IPS-18c (cell line): ENCODE data around the gene AP4S1.
"Not testable (repeated sequence)": the region's sequence is repeated elsewhere in the genome, so short reads cannot be mapped to it uniquely, and the experiment has no call there.

Experiments used
- H3K4me3 ChIP-seq: 2 replicates; pipeline ENCODE4 v1.7.0; 2013; ENCODE audit warnings: low read depth, mild to moderate bottlenecking, low read length, moderate library complexity; ENCODE audit not compliant: insufficient read depth
- H3K9me3 ChIP-seq: one replicate; pipeline ENCODE4 v1.6.1; 2013; ENCODE audit warnings: mild to moderate bottlenecking, low read length, moderate library complexity; ENCODE audit not compliant: control insufficient read depth, insufficient read depth

The AP4S1 gene, protein sequence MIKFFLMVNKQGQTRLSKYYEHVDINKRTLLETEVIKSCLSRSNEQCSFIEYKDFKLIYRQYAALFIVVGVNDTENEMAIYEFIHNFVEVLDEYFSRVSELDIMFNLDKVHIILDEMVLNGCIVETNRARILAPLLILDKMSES

DNA sequence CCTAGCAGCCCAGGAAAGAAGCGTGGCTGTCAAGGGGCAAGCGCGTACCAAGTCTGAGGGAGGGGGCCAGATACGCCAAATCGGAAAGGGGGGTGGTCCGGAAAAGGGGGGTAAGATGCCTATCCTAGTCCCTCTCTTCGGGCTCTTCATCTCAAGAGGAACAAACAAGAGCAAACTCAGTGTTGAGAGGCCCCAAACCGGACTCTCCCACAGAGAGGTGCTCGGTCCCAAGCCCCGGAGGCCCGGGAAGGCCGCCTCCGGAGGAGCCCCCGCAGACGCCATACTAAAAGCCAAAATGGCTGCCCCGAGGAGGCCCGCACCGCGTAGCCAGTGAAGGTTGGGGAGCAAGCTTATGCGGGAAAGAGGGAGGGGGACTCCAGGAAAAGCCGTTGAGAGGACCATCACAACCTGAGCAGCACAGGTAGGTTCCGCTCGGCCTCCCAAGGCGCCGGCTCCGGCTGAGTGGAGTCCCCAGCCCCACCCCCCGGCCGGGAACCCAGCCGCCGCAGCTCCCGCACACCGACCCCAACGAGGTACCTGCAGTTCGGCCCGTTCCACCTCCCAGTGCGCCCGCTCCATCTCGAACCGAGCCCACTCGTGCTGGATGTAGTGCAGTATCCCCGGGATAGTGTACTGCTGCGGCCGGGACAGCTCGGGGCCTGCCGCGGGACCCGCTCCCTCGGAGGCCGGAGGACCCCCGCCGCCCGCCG is at the start of gene AP4S1:
Gene AP4S1, plus strand, starts transcription at position 283 of the 710 bp plus-strand sequence. CDS start 40,548 bp downstream, outside the sequence.
- Histone ChIP-seq H3K9me3 (no peaks in the 10 kb centered on the region), H3K4me3 (peak within 1 kb of the TSS; percentile 96)

DNA sequence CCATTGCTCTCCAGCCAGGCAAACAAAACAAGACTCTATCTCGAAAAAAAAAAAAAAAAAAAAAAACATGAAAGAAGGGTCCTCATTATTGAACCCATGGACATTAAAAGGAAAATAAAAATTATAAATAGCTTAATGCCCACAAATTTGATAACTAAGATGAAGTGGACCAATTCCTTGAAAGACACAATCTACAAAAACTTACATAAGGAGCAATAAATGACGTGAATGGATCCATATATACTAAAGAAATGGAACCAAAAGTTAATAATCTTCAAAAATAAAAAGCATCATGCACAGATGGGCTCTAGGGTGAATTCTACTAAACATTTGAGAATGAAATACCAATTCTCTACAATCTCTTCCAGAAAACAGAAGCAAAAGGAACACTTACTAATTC is 47.7 kb upstream of the AP4S1 start:
- no peaks in the 10 kb centered on the region for H3K9me3 ChIP-seq
- H3K4me3 ChIP-seq, result no peak overlapping the region

DNA sequence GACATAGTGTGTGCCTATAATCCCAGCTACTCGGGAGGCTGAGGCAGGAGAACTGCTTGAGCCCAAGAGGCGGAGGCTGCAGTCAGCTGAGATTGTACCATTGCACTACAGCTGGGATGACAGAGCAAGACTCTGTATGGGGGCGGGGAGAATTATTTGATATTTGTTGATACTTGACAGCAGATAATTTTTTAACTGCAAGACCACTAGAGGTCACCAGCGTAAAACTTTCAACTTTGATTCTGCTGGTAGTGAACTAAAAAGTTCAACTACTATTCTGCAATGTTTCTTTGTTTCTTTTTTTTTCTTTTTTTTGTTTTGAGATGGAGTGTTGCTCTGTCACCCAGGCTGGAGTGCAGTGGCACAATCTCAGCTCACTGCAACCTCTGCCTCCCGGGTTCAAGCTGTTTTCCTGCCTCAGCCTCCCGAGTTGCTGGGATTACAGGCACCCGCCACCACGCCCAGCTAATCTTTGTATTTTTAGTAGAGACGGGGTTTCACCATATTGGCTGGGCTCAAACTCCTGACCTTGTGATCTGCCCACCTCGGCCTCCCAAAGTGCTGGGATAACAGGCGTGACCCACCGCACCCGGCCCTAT is 45.2 kb upstream of the AP4S1 start:
- H3K9me3 ChIP-seq, H3K4me3 ChIP-seq: not testable (repeated sequence)

DNA sequence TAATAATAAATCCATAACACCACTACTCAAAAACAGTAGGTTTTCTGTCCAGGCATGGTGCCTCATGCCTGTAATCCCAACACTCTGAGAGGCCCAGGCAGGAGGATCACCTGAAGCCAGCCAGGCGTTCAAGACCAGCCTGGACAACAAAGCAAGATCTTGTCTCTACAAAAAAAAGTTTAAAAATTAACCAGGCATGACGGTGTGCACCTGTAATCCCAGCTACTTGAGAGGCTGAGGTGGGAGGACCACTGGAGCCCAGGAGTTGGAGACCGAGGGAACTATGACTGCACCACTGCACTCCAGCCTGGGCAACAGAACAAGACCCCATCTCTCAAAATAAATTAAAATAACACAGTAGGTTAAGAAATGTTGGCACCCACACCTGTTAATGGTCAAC is 44.5 kb upstream of the AP4S1 start:
- H3K4me3 ChIP-seq, result no peak overlapping the region
- no peaks in the 10 kb centered on the region for H3K9me3 ChIP-seq

DNA sequence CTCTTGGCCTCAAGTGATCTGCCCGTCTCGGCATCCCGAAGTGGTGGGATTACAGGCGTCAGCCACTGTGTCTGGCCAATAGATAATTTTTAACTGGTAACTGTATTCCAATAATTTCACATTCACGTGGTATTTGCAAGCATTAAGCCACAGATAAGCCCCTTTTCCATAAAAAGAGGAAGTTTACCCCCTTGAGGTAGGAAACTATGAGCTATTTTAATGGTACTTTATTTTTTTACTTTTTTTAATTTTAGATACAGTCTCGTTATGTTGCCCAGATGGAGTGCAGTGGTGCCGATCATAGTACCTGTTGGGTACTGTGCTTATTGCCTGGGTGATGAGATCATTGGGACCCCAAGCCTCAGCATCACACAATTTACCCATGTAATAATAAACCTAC is 42.9 kb upstream of the AP4S1 start:
- no peaks in the 10 kb centered on the region for H3K9me3 ChIP-seq
- no peak overlapping the region for H3K4me3 ChIP-seq

DNA sequence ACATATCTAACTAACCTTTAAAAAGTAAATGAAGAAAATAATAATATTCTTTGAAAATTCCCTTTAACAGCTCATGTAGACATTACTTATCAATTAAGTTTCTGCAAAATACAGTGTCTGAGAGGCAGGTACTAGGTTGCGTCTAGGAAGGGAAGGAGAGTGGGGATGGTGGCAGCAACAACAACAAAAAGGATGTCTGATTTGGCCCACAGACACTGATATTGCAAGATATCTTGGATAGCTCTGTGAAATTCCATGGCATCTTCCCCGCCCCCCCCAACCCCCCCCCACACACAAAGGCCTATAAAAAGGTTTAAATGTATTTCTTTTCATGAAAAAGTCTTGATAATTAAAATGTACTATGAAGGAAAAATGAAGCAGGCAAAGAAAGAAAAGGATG is 41.6 kb upstream of the AP4S1 start:
- Histone ChIP-seq H3K9me3 (no peaks in the 10 kb centered on the region), H3K4me3 (no peak overlapping the region)

DNA sequence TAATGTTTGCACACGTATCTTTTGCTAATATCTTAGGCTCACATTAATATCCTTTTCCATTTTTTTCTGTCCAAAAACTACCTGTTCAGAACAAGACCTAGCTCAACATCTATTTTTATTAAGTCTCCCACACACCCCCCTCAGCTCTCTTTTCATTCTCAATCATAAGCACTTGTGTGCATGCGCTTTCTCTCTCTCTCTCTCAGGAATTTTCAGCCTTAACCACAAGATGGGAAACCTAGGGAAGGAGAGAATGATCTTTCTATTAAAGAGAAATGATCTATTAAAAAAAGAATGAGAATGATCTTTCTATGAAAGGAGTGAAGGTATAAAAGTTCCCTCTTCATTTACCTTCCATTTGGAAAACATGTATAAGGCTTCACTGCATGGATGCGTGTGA is 39.7 kb upstream of the AP4S1 start:
- Histone ChIP-seq H3K4me3 (no peak overlapping the region), H3K9me3 (no peaks in the 10 kb centered on the region)

DNA sequence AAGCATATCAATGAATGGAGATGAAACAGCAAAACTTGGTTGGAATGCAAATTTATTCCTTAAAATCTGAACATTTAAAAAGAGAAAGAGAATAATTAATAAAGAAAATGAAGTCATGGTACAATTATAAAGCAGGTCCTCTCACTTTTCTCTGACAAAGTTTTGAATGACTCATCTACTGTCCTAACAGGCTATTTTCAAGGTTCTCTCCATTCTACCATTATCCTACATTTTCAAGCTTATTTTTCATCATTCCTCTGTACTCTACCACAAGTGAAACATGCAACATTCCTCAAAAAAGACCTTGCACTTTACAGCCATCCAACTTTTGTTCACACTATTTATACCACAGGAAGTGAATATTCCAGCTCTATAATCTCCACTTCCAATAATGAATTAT is 36.9 kb upstream of the AP4S1 start:
- H3K4me3 ChIP-seq, result no peak overlapping the region
- H3K9me3 ChIP-seq, result no peaks in the 10 kb centered on the region

DNA sequence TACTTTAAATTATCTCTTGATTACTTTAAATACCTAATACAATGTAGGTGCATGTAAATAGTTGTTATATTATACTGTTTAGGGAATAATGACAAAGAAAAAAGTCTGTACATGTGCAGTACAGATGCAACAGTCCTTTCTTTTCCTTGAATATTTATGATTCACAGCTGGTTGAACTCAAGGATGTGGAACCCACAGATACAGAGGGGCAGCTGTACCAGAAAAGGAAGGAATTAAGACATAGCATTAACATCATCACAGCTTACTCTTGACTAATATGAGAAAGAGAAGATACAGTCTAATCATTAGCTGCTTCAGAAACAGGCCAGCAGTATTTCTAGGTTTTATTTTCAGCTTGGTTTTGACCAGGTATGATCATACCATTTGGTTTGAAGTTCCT is 34.7 kb upstream of the AP4S1 start:
- Histone ChIP-seq H3K4me3 (no peak overlapping the region), H3K9me3 (no peaks in the 10 kb centered on the region)

DNA sequence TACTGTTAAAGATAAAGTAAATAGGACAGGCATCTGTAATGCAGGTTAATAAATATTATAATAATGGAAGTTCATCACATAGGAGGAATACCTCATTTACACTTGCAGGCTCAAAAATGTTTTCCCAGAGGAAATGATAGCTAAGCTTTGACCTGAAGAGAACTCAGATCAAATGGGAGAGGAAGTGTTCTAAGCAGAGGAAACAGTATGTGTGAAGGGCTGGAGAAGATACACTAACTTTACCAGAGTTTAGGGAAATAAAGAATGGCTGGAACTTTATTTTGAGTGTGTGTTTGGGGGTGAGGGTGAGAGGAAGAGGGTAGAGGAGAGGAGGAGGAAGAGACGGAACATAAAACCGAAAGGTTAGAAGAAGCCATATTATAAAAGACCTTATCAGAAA is 34.0 kb upstream of the AP4S1 start:
- H3K4me3 ChIP-seq, result no peak overlapping the region
- no peaks in the 10 kb centered on the region for H3K9me3 ChIP-seq

DNA sequence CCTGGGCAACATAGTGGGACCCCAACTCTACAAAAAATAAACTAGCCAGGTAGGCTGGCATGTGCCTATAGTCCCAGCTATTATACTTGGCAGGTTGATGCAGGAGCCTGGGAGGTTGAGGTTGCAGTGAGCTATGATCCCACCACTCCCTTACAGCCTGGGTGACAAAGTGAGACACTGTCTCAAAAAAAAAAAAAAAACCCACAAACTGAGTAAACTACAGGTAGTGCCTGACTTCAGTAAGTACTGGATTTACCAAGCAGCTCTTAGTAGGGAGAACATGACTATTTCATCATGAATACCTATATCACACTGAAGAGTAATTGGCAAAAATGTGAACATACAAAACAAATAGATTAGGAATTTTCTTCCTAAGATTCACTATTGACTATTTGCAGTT is 32.4 kb upstream of the AP4S1 start:
- no peak overlapping the region for H3K4me3 ChIP-seq
- no peaks in the 10 kb centered on the region for H3K9me3 ChIP-seq

DNA sequence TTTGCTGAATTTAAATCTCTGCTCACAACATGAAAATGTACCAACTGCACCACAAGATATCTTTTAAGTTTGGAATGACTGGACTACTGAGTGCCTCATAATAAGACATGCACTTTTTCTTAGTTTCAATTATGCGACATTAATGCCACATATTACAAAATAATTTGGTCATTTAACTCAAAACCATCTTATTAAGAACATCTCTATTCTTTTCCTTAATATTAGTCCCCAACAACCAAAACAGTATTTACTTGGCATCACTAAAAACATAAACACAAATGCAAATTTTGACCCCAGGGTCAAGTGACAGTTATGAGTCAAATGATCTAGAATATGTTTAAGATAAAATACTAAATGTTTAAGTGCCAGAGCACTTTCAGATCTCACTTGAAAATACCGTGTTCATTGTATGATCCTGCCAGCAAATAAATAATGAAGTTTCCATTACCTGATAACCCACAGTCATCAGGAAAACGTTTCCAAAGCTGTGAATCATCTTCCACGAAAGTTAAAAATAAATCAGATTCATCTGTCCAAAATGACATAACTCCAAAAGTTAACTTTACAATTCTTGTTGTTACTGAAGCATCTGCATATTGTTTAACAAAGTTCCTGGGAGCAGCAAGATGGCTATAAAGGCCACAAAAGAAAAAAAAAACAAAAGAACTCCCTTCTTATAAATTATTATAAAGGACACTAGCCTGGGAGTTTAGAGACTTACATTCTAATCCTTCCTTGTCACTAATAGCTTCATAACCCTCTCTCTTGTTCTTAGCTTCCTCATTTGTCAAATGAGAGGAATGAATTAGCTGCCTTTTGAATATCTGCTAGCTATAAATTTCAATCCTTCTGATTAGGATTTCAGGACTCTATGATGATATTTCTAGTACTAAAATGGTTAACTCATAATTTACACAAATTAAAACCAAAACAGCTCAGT is 30.5 kb upstream of the AP4S1 start:
- Histone ChIP-seq H3K9me3 (peaks cover 2% of the 10 kb centered on the region), H3K4me3 (no peak overlapping the region)

DNA sequence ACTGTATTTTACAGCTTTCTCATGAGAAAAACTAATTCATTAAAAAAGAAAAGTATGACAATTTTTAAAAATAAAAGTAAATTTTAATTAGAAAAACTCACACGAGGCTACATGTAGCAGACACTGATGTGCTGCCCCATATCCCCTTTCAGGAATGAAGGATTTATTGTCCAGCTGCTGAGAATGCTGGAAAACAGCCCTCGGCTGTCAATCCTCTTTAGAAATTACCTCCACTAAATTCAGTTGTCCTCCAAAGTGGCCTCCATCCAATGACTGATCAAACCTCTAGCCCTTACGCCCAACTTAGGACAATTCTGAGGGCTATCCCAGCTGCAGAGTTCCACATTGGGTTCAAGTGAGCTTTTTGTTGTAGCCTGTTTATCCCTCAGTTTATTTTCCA is 29.8 kb upstream of the AP4S1 start:
- no peak overlapping the region for H3K4me3 ChIP-seq
- peaks cover 2% of the 10 kb centered on the region for H3K9me3 ChIP-seq

DNA sequence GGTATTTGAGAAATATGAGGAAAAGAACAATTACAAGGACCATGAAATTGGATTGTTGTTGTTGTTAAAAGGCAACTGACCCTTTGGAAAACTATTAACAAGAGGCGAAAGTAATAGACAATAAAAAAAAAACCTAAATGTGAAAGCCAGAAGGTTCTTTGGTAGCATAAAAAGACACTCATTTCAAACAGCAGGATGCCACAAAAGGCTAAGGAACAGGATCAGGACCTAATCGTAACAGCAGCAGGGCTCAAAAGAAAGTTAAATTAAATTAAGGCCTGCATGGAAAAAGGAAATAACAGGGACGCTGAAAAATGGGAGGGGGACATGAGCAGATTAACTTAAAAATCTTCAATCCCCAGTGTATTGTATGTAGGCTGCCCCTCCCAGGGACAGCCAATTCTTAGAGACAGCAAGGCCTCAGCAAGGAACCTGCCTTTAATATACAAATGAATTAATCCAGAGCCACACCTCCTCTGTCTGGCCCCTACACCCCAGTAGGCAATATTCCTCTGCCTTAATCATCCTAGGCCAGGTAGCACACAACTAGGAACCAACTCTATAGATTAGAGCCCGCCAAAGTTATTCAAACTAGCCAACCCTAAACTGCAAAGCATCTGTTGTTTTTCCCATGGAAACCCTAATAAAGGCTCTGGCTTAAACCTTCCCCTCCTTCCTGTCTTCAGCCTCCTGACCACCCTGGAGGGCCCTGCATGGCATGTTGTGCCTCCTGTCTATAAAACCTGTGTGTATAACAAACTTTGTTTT is 28.4 kb upstream of the AP4S1 start:
- Histone ChIP-seq H3K9me3 (peaks cover 2% of the 10 kb centered on the region), H3K4me3 (no peak overlapping the region)

DNA sequence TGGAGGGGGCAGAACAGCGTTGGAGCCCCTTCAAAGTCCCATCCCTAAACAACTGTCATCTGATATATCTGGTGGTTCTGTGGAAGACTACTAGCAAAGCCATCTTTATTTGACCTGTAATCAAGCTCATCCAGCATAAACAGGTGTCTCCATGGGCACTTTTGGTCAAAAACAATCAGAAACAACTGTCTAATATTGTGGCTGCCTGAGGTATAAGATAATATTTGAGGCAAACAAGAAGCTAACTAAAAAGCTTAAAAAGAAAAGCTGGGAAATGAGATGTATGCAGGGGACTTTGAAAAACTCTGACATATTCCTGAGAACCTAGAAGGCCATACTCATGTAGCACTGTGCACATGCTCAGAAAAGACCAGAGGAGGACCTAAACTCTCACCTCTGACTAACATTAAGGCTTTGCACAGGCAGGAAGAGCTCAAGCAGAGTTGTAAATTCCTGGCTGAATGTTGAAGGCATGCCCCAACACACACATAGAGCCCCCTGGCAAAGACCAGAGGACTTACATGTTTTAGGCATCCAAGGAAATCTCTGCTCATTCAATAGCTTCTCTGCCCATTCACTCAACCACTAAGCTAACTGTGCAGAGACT is 27.2 kb upstream of the AP4S1 start:
- H3K4me3 ChIP-seq, result no peak overlapping the region
- peaks cover 2% of the 10 kb centered on the region for H3K9me3 ChIP-seq

DNA sequence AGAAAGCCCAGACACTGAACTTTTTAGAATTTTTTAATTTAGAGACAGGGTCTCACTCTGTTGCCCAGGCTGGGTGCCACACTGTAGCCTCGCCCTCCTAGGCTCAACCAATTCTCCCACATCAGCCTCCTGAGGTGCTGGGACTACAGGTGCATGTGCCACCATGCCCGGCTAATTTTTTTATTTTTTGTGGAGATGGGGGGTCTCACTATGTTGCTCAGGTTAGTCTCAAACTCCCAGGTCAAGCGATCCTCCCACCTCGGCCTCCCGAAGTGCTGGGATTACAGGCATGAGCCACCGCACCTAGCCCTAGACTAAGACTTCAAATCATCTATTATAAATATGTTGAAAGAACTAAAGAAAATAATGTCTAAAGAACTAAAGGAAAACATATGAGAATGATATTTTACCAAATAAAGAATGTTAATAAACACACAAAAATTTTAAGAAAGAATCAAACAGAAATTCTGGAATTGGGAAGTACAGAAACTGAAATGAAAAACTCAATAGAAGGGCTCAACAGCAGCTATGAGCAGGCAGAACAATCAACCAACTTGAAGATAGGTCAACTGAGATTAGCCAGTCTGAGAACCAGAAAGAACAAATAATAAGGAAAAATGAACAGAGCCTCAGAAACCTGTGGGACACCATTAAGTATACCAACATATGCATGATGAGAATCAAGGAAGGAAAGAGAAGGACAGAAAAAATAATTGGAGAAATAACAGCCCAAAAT is 26.2 kb upstream of the AP4S1 start:
- Histone ChIP-seq H3K4me3 (no peak overlapping the region), H3K9me3 (peaks cover 2% of the 10 kb centered on the region)
